HG03378 (cell line): ENCODE measurements around the gene CNNM2.
"Not testable (repeated sequence)": the region's sequence is repeated elsewhere in the genome, so short reads cannot be mapped to it uniquely, and the experiment has no call there.

Experiments used
- ATAC-seq: cut with Tn5 transposase; IDR thresholded peaks from one replicate; pipeline ENCODE4 v1.9.1; 2021; ENCODE audit warnings: mild to moderate bottlenecking, moderate library complexity; ENCODE audit not compliant: unreplicated experiment

The CNNM2 gene

GRCh38 chr10:103130910-103131309 lies 212.8 kb downstream of the CNNM2 start:
- no peak for ATAC-seq

GRCh38 chr10:103135168-103135567 lies 217.1 kb downstream of the CNNM2 start:
- not testable (repeated sequence) for ATAC-seq

GRCh38 chr10:103139803-103140202 lies 221.7 kb downstream of the CNNM2 start:
- ATAC-seq, result no peak
